A673 (cell line): ENCODE measurements around the gene CPEB2.

Experiments
- EZH2 ChIP-seq: fragments of 200-600 bp; sonication (generic); IDR thresholded peaks from 2 replicates; pipeline ENCODE4 v1.6.1; 2017; ENCODE audit warnings: borderline replicate concordance, low read depth, mild to moderate bottlenecking, mixed read lengths, antibody characterized with exemption, low read length; ENCODE audit not compliant: poor library complexity, severe bottlenecking
- TF ChIP-seq, protein P1 (sequence below): fragments of 300-800, 200-600 bp; sonication (generic); conservative IDR thresholded peaks from 2 replicates; pipeline ENCODE4 v1.5.1; 2017; ENCODE audit warnings: low read depth, mild to moderate bottlenecking, antibody characterized with exemption, low read length, moderate library complexity, mixed read lengths

GRCh38 chr4:15068298-15068697 is 66.0 kb downstream of the CPEB2 start:
- TF ChIP-seq, protein P1, sequence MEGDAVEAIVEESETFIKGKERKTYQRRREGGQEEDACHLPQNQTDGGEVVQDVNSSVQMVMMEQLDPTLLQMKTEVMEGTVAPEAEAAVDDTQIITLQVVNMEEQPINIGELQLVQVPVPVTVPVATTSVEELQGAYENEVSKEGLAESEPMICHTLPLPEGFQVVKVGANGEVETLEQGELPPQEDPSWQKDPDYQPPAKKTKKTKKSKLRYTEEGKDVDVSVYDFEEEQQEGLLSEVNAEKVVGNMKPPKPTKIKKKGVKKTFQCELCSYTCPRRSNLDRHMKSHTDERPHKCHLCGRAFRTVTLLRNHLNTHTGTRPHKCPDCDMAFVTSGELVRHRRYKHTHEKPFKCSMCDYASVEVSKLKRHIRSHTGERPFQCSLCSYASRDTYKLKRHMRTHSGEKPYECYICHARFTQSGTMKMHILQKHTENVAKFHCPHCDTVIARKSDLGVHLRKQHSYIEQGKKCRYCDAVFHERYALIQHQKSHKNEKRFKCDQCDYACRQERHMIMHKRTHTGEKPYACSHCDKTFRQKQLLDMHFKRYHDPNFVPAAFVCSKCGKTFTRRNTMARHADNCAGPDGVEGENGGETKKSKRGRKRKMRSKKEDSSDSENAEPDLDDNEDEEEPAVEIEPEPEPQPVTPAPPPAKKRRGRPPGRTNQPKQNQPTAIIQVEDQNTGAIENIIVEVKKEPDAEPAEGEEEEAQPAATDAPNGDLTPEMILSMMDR = no peak
- TF ChIP-seq EZH2 = no peak
